Upper lobe of left lung (tissue), 4 donors: ENCODE data around the gene CHRNA9.

ENCODE experiments used
- CTCF ChIP-seq, 6 experiments: fragments of 450-650 bp in 4 of 6; fragments of 200-600 bp in 2 of 6; sonication (generic) in 2 of 6; IDR thresholded peaks; one replicate each; pipeline ENCODE4 v1.5.1; 2016 to 2019; ENCODE audit warnings: antibody characterized with exemption in 6 of 6
- EP300 ChIP-seq, 4 donors: sonication (generic); formaldehyde crosslinking; IDR thresholded peaks; one replicate each; pipeline ENCODE4 v1.5.1; 2017; ENCODE audit warnings: antibody characterized with exemption in 4 of 4, control low read depth in 2 of 4
- POLR2A ChIP-seq, 4 donors: fragments of 450-650 bp; IDR thresholded peaks; one replicate each; pipeline ENCODE4 v1.5.1; 2016 to 2017; ENCODE audit warnings: antibody characterized with exemption in 4 of 4, mild to moderate bottlenecking in 2 of 4
- POLR2AphosphoS5 ChIP-seq, 2 donors: sonication (generic); formaldehyde crosslinking; IDR thresholded peaks; one replicate each; pipeline ENCODE4 v1.5.1; 2017; ENCODE audit warnings: antibody characterized with exemption in 2 of 2

- no peak for TF ChIP-seq CTCF (IDR thresholded peaks at IDR 0.05)
- TF ChIP-seq POLR2AphosphoS5 (IDR thresholded peaks at IDR 0.05) = no peak
- TF ChIP-seq POLR2A (IDR thresholded peaks at IDR 0.05) = no peak
- no peak for TF ChIP-seq EP300 (IDR thresholded peaks at IDR 0.05)
Observed at GRCh38 chr4:40373636-40374035, 38.5 kb downstream of the CHRNA9 start.
